HepG2 (cell line): ENCODE data around the gene TBX6. TPM values are rescaled to one million over a fixed set of nuclear protein-coding genes. Genes with fewer than 3 reads are reported as not detected.
A peak's percentile ranks its signal among the peaks of the same experiment; 100 is the strongest.

Source experiments
- AGO1 ChIP-seq: fragments of 200-400 bp; formaldehyde crosslinking; IDR thresholded peaks from 2 replicates; pipeline ENCODE4 v1.6.1; 2017; ENCODE audit warnings: mild to moderate bottlenecking, low read depth, low read length, moderate library complexity; ENCODE audit not compliant: poor library complexity, severe bottlenecking
- GATA4 ChIP-seq: sonication (generic); IDR thresholded peaks from 2 replicates; pipeline ENCODE4 v1.6.1; 2016; ENCODE audit warnings: antibody characterized with exemption, low read depth, borderline replicate concordance
- HES4 ChIP-seq: sonication (generic); formaldehyde crosslinking; IDR thresholded peaks from 2 replicates; pipeline ENCODE4 v1.9.0; 2021; ENCODE audit warnings: mild to moderate bottlenecking, missing genetic modification reagents, borderline replicate concordance
- IRF2 ChIP-seq: IDR thresholded peaks from 2 replicates; pipeline ENCODE4 v1.6.1; 2018; ENCODE audit warnings: missing genetic modification reagents, missing compliant biosample characterization
- ISL2 ChIP-seq: sonication (generic); formaldehyde crosslinking; IDR thresholded peaks from 2 replicates; pipeline ENCODE4 v1.5.0; 2020; ENCODE audit warnings: missing genetic modification reagents
- NPAS2 ChIP-seq: sonication (generic); formaldehyde crosslinking; IDR thresholded peaks from 2 replicates; pipeline ENCODE4 v1.8.0; 2022; ENCODE audit warnings: mild to moderate bottlenecking, missing genetic modification reagents, borderline replicate concordance
- SETDB1 ChIP-seq: sonication (generic); formaldehyde crosslinking; IDR thresholded peaks from 2 replicates; pipeline ENCODE4 v1.5.1; 2020; ENCODE audit warnings: missing genetic modification reagents, mild to moderate bottlenecking, borderline replicate concordance
- SMAD9 ChIP-seq: sonication (generic); formaldehyde crosslinking; IDR thresholded peaks from 2 replicates; pipeline ENCODE4 v1.5.1; 2020; ENCODE audit warnings: mild to moderate bottlenecking, missing genetic modification reagents
- SMARCE1 ChIP-seq: fragments of 450-650 bp; IDR thresholded peaks from 2 replicates; pipeline ENCODE4 v1.6.1; 2017; ENCODE audit warnings: borderline replicate concordance
- SNAPC2 ChIP-seq: sonication (generic); formaldehyde crosslinking; IDR thresholded peaks from 2 replicates; pipeline ENCODE4 v1.8.1; 2022; ENCODE audit warnings: mild to moderate bottlenecking, missing genetic modification reagents
- TGIF2 ChIP-seq: IDR thresholded peaks from 2 replicates; pipeline ENCODE4 v1.6.1; 2016; ENCODE audit warnings: control low read depth, missing compliant biosample characterization
- XBP1 ChIP-seq: sonication (generic); formaldehyde crosslinking; IDR thresholded peaks from 2 replicates; pipeline ENCODE4 v1.5.0; 2020; ENCODE audit warnings: missing genetic modification reagents
- ZBTB7A ChIP-seq: sonication (generic); formaldehyde crosslinking; IDR thresholded peaks from 2 replicates; pipeline ENCODE4 v1.8.0; 2022; ENCODE audit warnings: mild to moderate bottlenecking, missing genetic modification reagents
- ZFP36 ChIP-seq: fragments of 150-350 bp; IDR thresholded peaks from 2 replicates; pipeline ENCODE4 v1.6.1; 2018; ENCODE audit warnings: borderline replicate concordance, low read length, low read depth; ENCODE audit not compliant: partially characterized antibody
- ZNF207 ChIP-seq: fragments of 450-650 bp; IDR thresholded peaks from 2 replicates; pipeline ENCODE4 v1.6.1; 2016; ENCODE audit warnings: antibody characterized with exemption, borderline replicate concordance
- ZNF431 ChIP-seq: sonication (generic); formaldehyde crosslinking; IDR thresholded peaks from 2 replicates; pipeline ENCODE4 v1.9.0; 2022; ENCODE audit warnings: missing genetic modification reagents, low read depth, mild to moderate bottlenecking, borderline replicate concordance
- ZNF451 ChIP-seq: sonication (generic); formaldehyde crosslinking; IDR thresholded peaks from 2 replicates; pipeline ENCODE4 v1.5.0; 2020; ENCODE audit warnings: mild to moderate bottlenecking, missing genetic modification reagents
- ZNF75D ChIP-seq: sonication (generic); formaldehyde crosslinking; IDR thresholded peaks from 2 replicates; pipeline ENCODE4 v1.8.1; 2023; ENCODE audit warnings: missing genetic modification reagents, mild to moderate bottlenecking, borderline replicate concordance
- polyA plus RNA-seq, 8 experiments: library from polyadenylated mRNA; depleted of rRNA in 3 of 8; stranded (reverse) in 7 of 8; unstranded in 1 of 8; fragments of >200 nt; fragmentation: Illumina TruSeq in 4 of 8; extraction: Trizol in 4 of 8; gene quantifications; 2 replicates each; pipeline versions ENCODE4 v1.2.1 to v1.2.3, GENCODE V29; 2011 to 2016; ENCODE audit warnings: low read depth in 4 of 8, missing spikeins in 1 of 8, mixed read lengths in 1 of 8; ENCODE audit not compliant: insufficient read depth in 1 of 8
- total RNA-seq, 5 experiments: library from RNA; depleted of rRNA; stranded (reverse); fragments of >200 nt; fragmentation: Illumina TruSeq; extraction: Trizol; gene quantifications; 2 replicates each; pipeline ENCODE4 v1.2.3, GENCODE V29; 2016; ENCODE audit warnings: low read depth in 1 of 5
- TF ChIP-seq, protein P1 (sequence below): IDR thresholded peaks from 2 replicates; pipeline ENCODE4 v1.6.1; 2016; ENCODE audit warnings: low read depth, missing genetic modification reagents, missing compliant biosample characterization
- TF ChIP-seq, protein P2 (sequence below): sonication (generic); formaldehyde crosslinking; IDR thresholded peaks from 2 replicates; pipeline ENCODE4 v1.5.0; 2020; ENCODE audit warnings: mild to moderate bottlenecking, missing genetic modification reagents, borderline replicate concordance

Gene TBX6
- total and polyA plus RNA-seq, 2 of the 13 experiments (the other 11 are each of a cell fraction or from before 2014, with no cell fraction given), result 0.24 to 0.42 TPM

DNA sequence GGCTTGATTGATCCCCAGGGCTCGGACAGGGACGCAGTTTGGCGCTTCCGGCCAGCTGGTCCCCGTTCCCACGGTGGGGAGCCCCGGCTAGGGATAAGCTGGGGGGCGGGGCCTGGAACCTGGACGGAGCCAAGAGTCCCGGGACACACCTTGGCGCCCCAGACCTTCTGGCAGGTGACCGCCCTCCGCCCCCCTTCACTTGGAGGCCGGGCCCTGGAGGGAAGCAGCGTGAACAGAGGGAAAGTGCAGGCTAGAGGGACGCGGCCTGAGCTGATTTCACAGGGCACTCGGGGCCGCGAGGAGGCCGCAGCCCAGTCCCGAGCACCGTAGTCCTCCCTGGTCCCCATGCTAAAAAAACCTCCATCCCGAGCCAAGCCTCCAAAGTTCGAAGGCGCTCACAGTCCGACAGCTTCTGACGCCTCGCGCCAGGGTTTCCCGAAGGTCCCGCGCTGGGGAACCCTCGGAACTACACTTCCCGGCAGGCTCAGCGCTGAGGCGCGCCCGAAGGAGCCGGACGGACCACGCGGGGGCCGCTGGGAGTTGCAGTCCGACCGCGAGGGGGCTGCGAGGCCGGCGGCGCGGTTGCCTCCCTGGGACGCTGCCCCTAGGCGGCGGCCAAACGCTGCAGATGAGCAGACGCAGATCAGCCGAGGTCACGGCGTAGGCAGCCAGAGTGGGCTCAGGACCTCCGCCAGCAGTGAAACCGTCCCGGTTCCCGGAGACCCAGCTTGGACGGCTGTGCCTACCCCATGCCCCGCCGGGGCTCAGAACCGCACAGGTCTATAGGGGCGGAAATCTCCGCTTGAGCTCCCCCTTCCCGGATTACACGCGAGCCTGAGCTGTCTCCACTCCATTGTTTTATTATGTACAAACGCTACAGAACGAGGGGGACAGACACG lies at the start of gene TBX6 (continued):
- TF ChIP-seq SMAD9 (0 out of 2 replicates have a peak, but pooled peaks have one; percentile 45), ZFP36 (no peak), ZNF451 (CRISPR knock-in tag) (peak; percentile 86; the same call in 1 of the 2 replicates), HES4 (CRISPR knock-in tag) (peak; percentile 28; the same call in 1 of the 2 replicates), ZNF207 (no peak), SNAPC2 (CRISPR knock-in tag) (no peak), ZNF75D (CRISPR knock-in tag) (no peak), ISL2 (CRISPR knock-in tag) (peak; percentile 77), NPAS2 (CRISPR knock-in tag) (0 out of 2 replicates have a peak, but pooled peaks have one; percentile 68), SMARCE1 (no peak), ZBTB7A (peak; percentile 50; the same call in 1 of the 2 replicates), ZNF431 (no peak), AGO1 (peak; percentile 80), GATA4 (no peak), TGIF2 (peak; percentile 91), XBP1 (CRISPR knock-in tag) (0 out of 2 replicates have a peak, but pooled peaks have one; percentile 12), IRF2 (peak; percentile 95), SETDB1 (no peak)
- TF ChIP-seq, protein P1, sequence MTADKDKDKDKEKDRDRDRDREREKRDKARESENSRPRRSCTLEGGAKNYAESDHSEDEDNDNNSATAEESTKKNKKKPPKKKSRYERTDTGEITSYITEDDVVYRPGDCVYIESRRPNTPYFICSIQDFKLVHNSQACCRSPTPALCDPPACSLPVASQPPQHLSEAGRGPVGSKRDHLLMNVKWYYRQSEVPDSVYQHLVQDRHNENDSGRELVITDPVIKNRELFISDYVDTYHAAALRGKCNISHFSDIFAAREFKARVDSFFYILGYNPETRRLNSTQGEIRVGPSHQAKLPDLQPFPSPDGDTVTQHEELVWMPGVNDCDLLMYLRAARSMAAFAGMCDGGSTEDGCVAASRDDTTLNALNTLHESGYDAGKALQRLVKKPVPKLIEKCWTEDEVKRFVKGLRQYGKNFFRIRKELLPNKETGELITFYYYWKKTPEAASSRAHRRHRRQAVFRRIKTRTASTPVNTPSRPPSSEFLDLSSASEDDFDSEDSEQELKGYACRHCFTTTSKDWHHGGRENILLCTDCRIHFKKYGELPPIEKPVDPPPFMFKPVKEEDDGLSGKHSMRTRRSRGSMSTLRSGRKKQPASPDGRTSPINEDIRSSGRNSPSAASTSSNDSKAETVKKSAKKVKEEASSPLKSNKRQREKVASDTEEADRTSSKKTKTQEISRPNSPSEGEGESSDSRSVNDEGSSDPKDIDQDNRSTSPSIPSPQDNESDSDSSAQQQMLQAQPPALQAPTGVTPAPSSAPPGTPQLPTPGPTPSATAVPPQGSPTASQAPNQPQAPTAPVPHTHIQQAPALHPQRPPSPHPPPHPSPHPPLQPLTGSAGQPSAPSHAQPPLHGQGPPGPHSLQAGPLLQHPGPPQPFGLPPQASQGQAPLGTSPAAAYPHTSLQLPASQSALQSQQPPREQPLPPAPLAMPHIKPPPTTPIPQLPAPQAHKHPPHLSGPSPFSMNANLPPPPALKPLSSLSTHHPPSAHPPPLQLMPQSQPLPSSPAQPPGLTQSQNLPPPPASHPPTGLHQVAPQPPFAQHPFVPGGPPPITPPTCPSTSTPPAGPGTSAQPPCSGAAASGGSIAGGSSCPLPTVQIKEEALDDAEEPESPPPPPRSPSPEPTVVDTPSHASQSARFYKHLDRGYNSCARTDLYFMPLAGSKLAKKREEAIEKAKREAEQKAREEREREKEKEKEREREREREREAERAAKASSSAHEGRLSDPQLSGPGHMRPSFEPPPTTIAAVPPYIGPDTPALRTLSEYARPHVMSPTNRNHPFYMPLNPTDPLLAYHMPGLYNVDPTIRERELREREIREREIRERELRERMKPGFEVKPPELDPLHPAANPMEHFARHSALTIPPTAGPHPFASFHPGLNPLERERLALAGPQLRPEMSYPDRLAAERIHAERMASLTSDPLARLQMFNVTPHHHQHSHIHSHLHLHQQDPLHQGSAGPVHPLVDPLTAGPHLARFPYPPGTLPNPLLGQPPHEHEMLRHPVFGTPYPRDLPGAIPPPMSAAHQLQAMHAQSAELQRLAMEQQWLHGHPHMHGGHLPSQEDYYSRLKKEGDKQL, result no peak; the same call in 1 of the 2 replicates
- TF ChIP-seq, protein P2, sequence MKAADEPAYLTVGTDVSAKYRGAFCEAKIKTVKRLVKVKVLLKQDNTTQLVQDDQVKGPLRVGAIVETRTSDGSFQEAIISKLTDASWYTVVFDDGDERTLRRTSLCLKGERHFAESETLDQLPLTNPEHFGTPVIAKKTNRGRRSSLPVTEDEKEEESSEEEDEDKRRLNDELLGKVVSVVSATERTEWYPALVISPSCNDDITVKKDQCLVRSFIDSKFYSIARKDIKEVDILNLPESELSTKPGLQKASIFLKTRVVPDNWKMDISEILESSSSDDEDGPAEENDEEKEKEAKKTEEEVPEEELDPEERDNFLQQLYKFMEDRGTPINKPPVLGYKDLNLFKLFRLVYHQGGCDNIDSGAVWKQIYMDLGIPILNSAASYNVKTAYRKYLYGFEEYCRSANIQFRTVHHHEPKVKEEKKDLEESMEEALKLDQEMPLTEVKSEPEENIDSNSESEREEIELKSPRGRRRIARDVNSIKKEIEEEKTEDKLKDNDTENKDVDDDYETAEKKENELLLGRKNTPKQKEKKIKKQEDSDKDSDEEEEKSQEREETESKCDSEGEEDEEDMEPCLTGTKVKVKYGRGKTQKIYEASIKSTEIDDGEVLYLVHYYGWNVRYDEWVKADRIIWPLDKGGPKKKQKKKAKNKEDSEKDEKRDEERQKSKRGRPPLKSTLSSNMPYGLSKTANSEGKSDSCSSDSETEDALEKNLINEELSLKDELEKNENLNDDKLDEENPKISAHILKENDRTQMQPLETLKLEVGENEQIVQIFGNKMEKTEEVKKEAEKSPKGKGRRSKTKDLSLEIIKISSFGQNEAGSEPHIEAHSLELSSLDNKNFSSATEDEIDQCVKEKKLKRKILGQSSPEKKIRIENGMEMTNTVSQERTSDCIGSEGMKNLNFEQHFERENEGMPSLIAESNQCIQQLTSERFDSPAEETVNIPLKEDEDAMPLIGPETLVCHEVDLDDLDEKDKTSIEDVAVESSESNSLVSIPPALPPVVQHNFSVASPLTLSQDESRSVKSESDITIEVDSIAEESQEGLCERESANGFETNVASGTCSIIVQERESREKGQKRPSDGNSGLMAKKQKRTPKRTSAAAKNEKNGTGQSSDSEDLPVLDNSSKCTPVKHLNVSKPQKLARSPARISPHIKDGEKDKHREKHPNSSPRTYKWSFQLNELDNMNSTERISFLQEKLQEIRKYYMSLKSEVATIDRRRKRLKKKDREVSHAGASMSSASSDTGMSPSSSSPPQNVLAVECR, result peak; percentile 77
